LNCAP (cell line): ENCODE data around the gene DNAH7.

Experiments used
- CTCF ChIP-seq: fragments of 450-650 bp; IDR thresholded peaks from 2 replicates; pipeline ENCODE4 v1.5.1; 2017; ENCODE audit warnings: mild to moderate bottlenecking

Gene DNAH7

GRCh38 chr2:195871326-195871725 lies 197.3 kb downstream of the DNAH7 start:
- TF ChIP-seq CTCF: no peak

- TF ChIP-seq CTCF: no peak
Measured at GRCh38 chr2:195864316-195864715, 204.3 kb downstream of the DNAH7 start.

- no peak for TF ChIP-seq CTCF
Measured at GRCh38 chr2:195863564-195863963, 205.1 kb downstream of the DNAH7 start.

GRCh38 chr2:195863121-195863520 lies 205.5 kb downstream of the DNAH7 start:
- TF ChIP-seq CTCF: no peak

GRCh38 chr2:195861821-195862220 lies 206.8 kb downstream of the DNAH7 start:
- TF ChIP-seq CTCF: no peak

- no peak for TF ChIP-seq CTCF
Measured at GRCh38 chr2:195859513-195859912, 209.1 kb downstream of the DNAH7 start.

- no peak for TF ChIP-seq CTCF
Measured at GRCh38 chr2:195857132-195857531, 211.5 kb downstream of the DNAH7 start.

- TF ChIP-seq CTCF: no peak
Measured at GRCh38 chr2:195850764-195851163, 217.9 kb downstream of the DNAH7 start.
